ENCODE results near the gene PTGR2.

- TF ChIP-seq CTCF (IDR thresholded peaks at IDR 0.05): no peak
- TF ChIP-seq EZH2 (IDR thresholded peaks at IDR 0.05; ENCODE audit: borderline replicate concordance, insufficient read depth, low read depth, low read length, poor library complexity, severe bottlenecking): no peak
Measured at GRCh38 chr14:73833530-73834260, 17.9 kb upstream of the PTGR2 start.
